ENCODE data around the gene EEF1E1. TPM values are rescaled to one million over a fixed set of nuclear protein-coding genes. Genes with fewer than 3 reads are reported as not detected.

Gene EEF1E1
- polyA plus RNA-seq, 1 donor from 2014 or later, result 113 TPM

GRCh38 chr6:8135276-8135675, 32.9 kb upstream of the EEF1E1 start:
- TF ChIP-seq EZH2 (IDR thresholded peaks at IDR 0.05; ENCODE audit: borderline replicate concordance, insufficient read depth, low read length, poor library complexity, severe bottlenecking), result no peak
- TF ChIP-seq EP300 (conservative IDR thresholded peaks at IDR 0.05; ENCODE audit: poor library complexity, severe bottlenecking), result no peak
- TF ChIP-seq MXI1 (conservative IDR thresholded peaks at IDR 0.05; ENCODE audit: poor library complexity, severe bottlenecking), result no peak
- TF ChIP-seq SMC3 (conservative IDR thresholded peaks at IDR 0.05; ENCODE audit: poor library complexity), result no peak
- TF ChIP-seq RAD21 (conservative IDR thresholded peaks at IDR 0.05), result no peak
- no peak for TF ChIP-seq TAF1 (IDR thresholded peaks at IDR 0.05; ENCODE audit: low read depth)
- TF ChIP-seq, protein P1, sequence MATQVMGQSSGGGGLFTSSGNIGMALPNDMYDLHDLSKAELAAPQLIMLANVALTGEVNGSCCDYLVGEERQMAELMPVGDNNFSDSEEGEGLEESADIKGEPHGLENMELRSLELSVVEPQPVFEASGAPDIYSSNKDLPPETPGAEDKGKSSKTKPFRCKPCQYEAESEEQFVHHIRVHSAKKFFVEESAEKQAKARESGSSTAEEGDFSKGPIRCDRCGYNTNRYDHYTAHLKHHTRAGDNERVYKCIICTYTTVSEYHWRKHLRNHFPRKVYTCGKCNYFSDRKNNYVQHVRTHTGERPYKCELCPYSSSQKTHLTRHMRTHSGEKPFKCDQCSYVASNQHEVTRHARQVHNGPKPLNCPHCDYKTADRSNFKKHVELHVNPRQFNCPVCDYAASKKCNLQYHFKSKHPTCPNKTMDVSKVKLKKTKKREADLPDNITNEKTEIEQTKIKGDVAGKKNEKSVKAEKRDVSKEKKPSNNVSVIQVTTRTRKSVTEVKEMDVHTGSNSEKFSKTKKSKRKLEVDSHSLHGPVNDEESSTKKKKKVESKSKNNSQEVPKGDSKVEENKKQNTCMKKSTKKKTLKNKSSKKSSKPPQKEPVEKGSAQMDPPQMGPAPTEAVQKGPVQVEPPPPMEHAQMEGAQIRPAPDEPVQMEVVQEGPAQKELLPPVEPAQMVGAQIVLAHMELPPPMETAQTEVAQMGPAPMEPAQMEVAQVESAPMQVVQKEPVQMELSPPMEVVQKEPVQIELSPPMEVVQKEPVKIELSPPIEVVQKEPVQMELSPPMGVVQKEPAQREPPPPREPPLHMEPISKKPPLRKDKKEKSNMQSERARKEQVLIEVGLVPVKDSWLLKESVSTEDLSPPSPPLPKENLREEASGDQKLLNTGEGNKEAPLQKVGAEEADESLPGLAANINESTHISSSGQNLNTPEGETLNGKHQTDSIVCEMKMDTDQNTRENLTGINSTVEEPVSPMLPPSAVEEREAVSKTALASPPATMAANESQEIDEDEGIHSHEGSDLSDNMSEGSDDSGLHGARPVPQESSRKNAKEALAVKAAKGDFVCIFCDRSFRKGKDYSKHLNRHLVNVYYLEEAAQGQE (IDR thresholded peaks at IDR 0.05; ENCODE audit: borderline replicate concordance), result no peak
- TF ChIP-seq POLR2AphosphoS5 (IDR thresholded peaks at IDR 0.05), result no peak
- TF ChIP-seq, protein P2, sequence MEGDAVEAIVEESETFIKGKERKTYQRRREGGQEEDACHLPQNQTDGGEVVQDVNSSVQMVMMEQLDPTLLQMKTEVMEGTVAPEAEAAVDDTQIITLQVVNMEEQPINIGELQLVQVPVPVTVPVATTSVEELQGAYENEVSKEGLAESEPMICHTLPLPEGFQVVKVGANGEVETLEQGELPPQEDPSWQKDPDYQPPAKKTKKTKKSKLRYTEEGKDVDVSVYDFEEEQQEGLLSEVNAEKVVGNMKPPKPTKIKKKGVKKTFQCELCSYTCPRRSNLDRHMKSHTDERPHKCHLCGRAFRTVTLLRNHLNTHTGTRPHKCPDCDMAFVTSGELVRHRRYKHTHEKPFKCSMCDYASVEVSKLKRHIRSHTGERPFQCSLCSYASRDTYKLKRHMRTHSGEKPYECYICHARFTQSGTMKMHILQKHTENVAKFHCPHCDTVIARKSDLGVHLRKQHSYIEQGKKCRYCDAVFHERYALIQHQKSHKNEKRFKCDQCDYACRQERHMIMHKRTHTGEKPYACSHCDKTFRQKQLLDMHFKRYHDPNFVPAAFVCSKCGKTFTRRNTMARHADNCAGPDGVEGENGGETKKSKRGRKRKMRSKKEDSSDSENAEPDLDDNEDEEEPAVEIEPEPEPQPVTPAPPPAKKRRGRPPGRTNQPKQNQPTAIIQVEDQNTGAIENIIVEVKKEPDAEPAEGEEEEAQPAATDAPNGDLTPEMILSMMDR (IDR thresholded peaks at IDR 0.05; ENCODE audit: poor library complexity, severe bottlenecking), result no peak

DNA sequence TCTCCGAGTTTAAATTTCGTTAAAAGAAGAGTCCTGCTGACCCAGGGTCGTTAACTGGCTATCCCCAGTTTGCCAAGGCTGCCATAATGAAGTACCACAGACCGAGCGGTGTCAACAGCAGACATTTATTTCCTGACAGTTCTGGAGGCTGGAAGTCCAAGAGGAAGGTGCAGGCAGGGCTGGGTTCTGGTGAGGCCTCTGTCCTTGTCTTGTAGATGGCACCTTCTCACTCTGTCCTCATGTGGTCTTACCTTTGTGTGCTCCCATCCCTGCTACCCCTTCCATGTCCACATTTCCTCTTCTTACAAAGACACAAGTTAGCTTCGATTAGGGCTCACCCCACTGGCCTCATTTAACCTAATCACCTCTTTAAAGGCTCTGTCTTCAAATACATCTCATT, 29.8 kb upstream of the EEF1E1 start:
- no peak overlapping the region for H3K4me2 ChIP-seq (ENCODE audit: low read length)
- H3K27me3 ChIP-seq (ENCODE audit: insufficient read depth, low read depth, low read length), result no peaks in the 10 kb centered on the region
- H3K27ac ChIP-seq (ENCODE audit: low read length), result no peak overlapping the region
- H3F3A ChIP-seq (ENCODE audit: insufficient read depth, low read length, poor library complexity, severe bottlenecking), result no peaks in the 10 kb centered on the region
- no peak overlapping the region for H3K9ac ChIP-seq (ENCODE audit: low read length)
- H3K9me2 ChIP-seq (ENCODE audit: insufficient read depth, low read length), result no peaks in the 10 kb centered on the region
- no peak overlapping the region for H2AFZ ChIP-seq (ENCODE audit: low read depth, low read length)
- no peaks in the 10 kb centered on the region for H3K36me3 ChIP-seq (ENCODE audit: insufficient read depth, low read length)
- H4K20me1 ChIP-seq (ENCODE audit: insufficient read depth), result no peaks in the 10 kb centered on the region
- no peak overlapping the region for H3K4me3 ChIP-seq (ENCODE audit: low read length)
- H3K79me2 ChIP-seq (replicated peaks; ENCODE audit: insufficient read depth, low read length), result no peaks in the 10 kb centered on the region
- TF ChIP-seq EZH2 (IDR thresholded peaks at IDR 0.05; ENCODE audit: borderline replicate concordance, insufficient read depth, low read length, poor library complexity, severe bottlenecking), result no peak
- no peak for TF ChIP-seq RAD21 (conservative IDR thresholded peaks at IDR 0.05)
- no peak for TF ChIP-seq POLR2AphosphoS5 (IDR thresholded peaks at IDR 0.05)
- no peak for TF ChIP-seq MXI1 (conservative IDR thresholded peaks at IDR 0.05; ENCODE audit: poor library complexity, severe bottlenecking)
- no peaks in the 10 kb centered on the region for H3K9me3 ChIP-seq (ENCODE audit: low read length)

More at GRCh38 chr6:8135276-8135675, 32.9 kb upstream of the EEF1E1 start:
- Histone ChIP-seq H3K36me3 (ENCODE audit: insufficient read depth, low read length) (no peaks in the 10 kb centered on the region), H3K9ac (ENCODE audit: low read length) (no peak overlapping the region), H4K20me1 (ENCODE audit: insufficient read depth) (no peaks in the 10 kb centered on the region), H3K27me3 (ENCODE audit: insufficient read depth, low read depth, low read length) (no peaks in the 10 kb centered on the region), H3K27ac (ENCODE audit: low read length) (no peak overlapping the region), H3K4me2 (ENCODE audit: low read length) (no peak overlapping the region), H3K79me2 (replicated peaks; ENCODE audit: insufficient read depth, low read length) (no peaks in the 10 kb centered on the region), H2AFZ (ENCODE audit: low read depth, low read length) (no peak overlapping the region), H3F3A (ENCODE audit: insufficient read depth, low read length, poor library complexity, severe bottlenecking) (no peaks in the 10 kb centered on the region), H3K9me2 (ENCODE audit: insufficient read depth, low read length) (no peaks in the 10 kb centered on the region), H3K4me3 (ENCODE audit: low read length) (no peak overlapping the region), H3K9me3 (ENCODE audit: low read length) (no peaks in the 10 kb centered on the region)
